H1 (cell line): ENCODE data around the gene NOG. TPM values are rescaled to one million over a fixed set of nuclear protein-coding genes. Genes with fewer than 3 reads are reported as not detected.

Experiments used
- CTCF ChIA-PET: fragments of 300-600 bp; sonication (Branson Sonifier 250); formaldehyde crosslinking; loops from one replicate; lab custom pipeline; 2021; ENCODE audit not compliant: partially characterized antibody; lab: Charles Lee
- POLR2A ChIA-PET: fragments of 300-600 bp; sonication (Branson Sonifier 250); formaldehyde crosslinking; loops from one replicate; lab custom pipeline; 2021; ENCODE audit warnings: inconsistent platforms; ENCODE audit not compliant: partially characterized antibody; lab: Charles Lee
- DNase-seq, 2 experiments: peaks; one replicate each; pipeline versions ENCODE4 v3.0.0 to v3.0.0-alpha.2; 2010 to 2022; ENCODE audit warnings: low spot score in 2 of 2, low read depth in 1 of 2, mixed read lengths in 1 of 2
- FAIRE-seq: peaks from 2 replicates; lab custom pipeline; 2011; peaks lifted over from hg19 to GRCh38; lab: Jason Lieb, UNC
- H2AFZ ChIP-seq: 2 replicates; pipeline ENCODE4 v1.8.1; 2012; ENCODE audit warnings: low read length, inconsistent platforms
- H2AK5ac ChIP-seq: 2 replicates; pipeline ENCODE4 v1.6.1; 2013; ENCODE audit warnings: low read depth, low read length
- H2BK120ac ChIP-seq: replicated peaks from 2 replicates; pipeline ENCODE3; 2013; ENCODE audit warnings: low read depth, low read length, inconsistent platforms
- H2BK12ac ChIP-seq: 2 replicates; pipeline ENCODE4 v1.6.1; 2013; ENCODE audit warnings: low read depth, low read length
- H2BK15ac ChIP-seq: 2 replicates; pipeline ENCODE4 v1.6.1; 2013; ENCODE audit warnings: low read length
- H2BK20ac ChIP-seq: 2 replicates; pipeline ENCODE4 v1.6.1; 2013; ENCODE audit warnings: low read length
- H2BK5ac ChIP-seq: 2 replicates; pipeline ENCODE4 v1.6.1; 2013; ENCODE audit warnings: low read depth, low read length
- H3K14ac ChIP-seq: 2 replicates; pipeline ENCODE4 v1.6.1; 2013; ENCODE audit warnings: inconsistent platforms; ENCODE audit not compliant: insufficient read length
- H3K18ac ChIP-seq: 2 replicates; pipeline ENCODE4 v1.6.1; 2013; ENCODE audit warnings: low read length; ENCODE audit errors: extremely low read depth
- H3K23ac ChIP-seq: 2 replicates; pipeline ENCODE4 v1.6.1; 2013; ENCODE audit warnings: inconsistent platforms; ENCODE audit not compliant: insufficient read length
- H3K23me2 ChIP-seq: 2 replicates; pipeline ENCODE4 v1.6.1; 2013; ENCODE audit warnings: low read depth, low read length
- H3K27ac ChIP-seq: 2 replicates; pipeline ENCODE4 v1.6.1; 2011; ENCODE audit warnings: low read depth, low read length, inconsistent platforms
- H3K27me3 ChIP-seq, 4 experiments: replicated peaks in 1 of 4; 1 replicate in 1 of 4; 2 replicates in 3 of 4; pipeline versions ENCODE4 v1.6.1 to v1.8.1; 2011 to 2013; ENCODE audit warnings: low read length in 3 of 4, mild to moderate bottlenecking in 3 of 4, inconsistent platforms in 2 of 4, mixed read lengths in 2 of 4, moderate library complexity in 1 of 4; ENCODE audit not compliant: control insufficient read depth in 3 of 4, insufficient read depth in 3 of 4; ENCODE audit errors: extremely low read depth in 1 of 4
- H3K36me3 ChIP-seq, 4 experiments: 2 replicates each; pipeline versions ENCODE4 v1.6.1 to v1.8.1; 2011 to 2013; ENCODE audit warnings: mild to moderate bottlenecking in 4 of 4, low read length in 3 of 4, moderate library complexity in 2 of 4, control low read depth in 1 of 4, inconsistent platforms in 1 of 4; ENCODE audit not compliant: insufficient read depth in 4 of 4, control insufficient read depth in 2 of 4
- H3K4ac ChIP-seq: replicated peaks from 2 replicates; pipeline ENCODE3; 2013; ENCODE audit warnings: low read length, low read depth, mixed read lengths, inconsistent platforms; ENCODE audit not compliant: insufficient read length
- H3K4me1 ChIP-seq, 4 experiments: replicated peaks in 1 of 4; 1 replicate in 1 of 4; 2 replicates in 3 of 4; pipeline versions ENCODE4 v1.6.1 to v1.8.1; 2011 to 2013; ENCODE audit warnings: low read length in 3 of 4, inconsistent platforms in 2 of 4, mixed read lengths in 1 of 4; ENCODE audit not compliant: insufficient read depth in 4 of 4, control insufficient read depth in 3 of 4
- H3K4me2 ChIP-seq, 2 experiments: 2 replicates each; pipeline versions ENCODE4 v1.6.1 to v1.8.1; 2011 to 2013; ENCODE audit warnings: low read depth in 2 of 2, low read length in 2 of 2, control low read depth in 1 of 2, inconsistent platforms in 1 of 2, mild to moderate bottlenecking in 1 of 2; ENCODE audit not compliant: insufficient read depth in 1 of 2
- H3K4me3 ChIP-seq, 4 experiments: fragments of 200-600, 300-600 bp in 1 of 4; sonication (generic), shearing (Covaris generic), sonication (Bioruptor Twin) in 1 of 4; 2 replicates each; pipeline versions ENCODE4 v1.5.1 to v1.8.1; 2011 to 2016; ENCODE audit warnings: low read length in 4 of 4, low read depth in 3 of 4, control low read depth in 2 of 4, inconsistent platforms in 2 of 4, mild to moderate bottlenecking in 2 of 4, mixed read lengths in 1 of 4, moderate library complexity in 1 of 4; ENCODE audit not compliant: insufficient read depth in 2 of 4; ENCODE audit errors: extremely low read depth in 1 of 4
- H3K56ac ChIP-seq: replicated peaks from 2 replicates; pipeline ENCODE3; 2013; ENCODE audit warnings: low read depth, mild to moderate bottlenecking, mixed read lengths, low read length, inconsistent platforms; ENCODE audit not compliant: insufficient read length
- H3K79me1 ChIP-seq: 2 replicates; pipeline ENCODE4 v1.6.1; 2013; ENCODE audit warnings: low read depth, low read length, control low read depth
- H3K79me2 ChIP-seq, 2 experiments: 2 replicates each; pipeline versions ENCODE4 v1.6.1 to v1.8.1; 2012 to 2013; ENCODE audit warnings: low read length in 2 of 2, mild to moderate bottlenecking in 2 of 2, inconsistent platforms in 1 of 2; ENCODE audit not compliant: insufficient read depth in 2 of 2, control insufficient read depth in 1 of 2
- H3K9ac ChIP-seq, 4 experiments: replicated peaks in 1 of 4; 1 replicate in 1 of 4; 2 replicates in 3 of 4; pipeline versions ENCODE4 v1.6.1 to v1.8.1; 2011 to 2013; ENCODE audit warnings: low read depth in 3 of 4, low read length in 3 of 4, control low read depth in 2 of 4, mild to moderate bottlenecking in 2 of 4, moderate library complexity in 2 of 4, inconsistent platforms in 1 of 4; ENCODE audit errors: extremely low read depth in 1 of 4
- H3K9me3 ChIP-seq, 2 experiments: 2 replicates each; pipeline versions ENCODE4 v1.6.1 to v1.8.1; 2012 to 2013; ENCODE audit warnings: mild to moderate bottlenecking in 2 of 2, moderate library complexity in 2 of 2, control low read depth in 1 of 2, inconsistent platforms in 1 of 2, low read depth in 1 of 2, low read length in 1 of 2, mixed read lengths in 1 of 2; ENCODE audit not compliant: insufficient read depth in 2 of 2
- H4K20me1 ChIP-seq, 2 experiments: replicated peaks in 1 of 2; 2 replicates each; pipeline versions ENCODE3 to v1.8.1; 2011 to 2013; ENCODE audit warnings: inconsistent platforms in 2 of 2, low read length in 2 of 2, mild to moderate bottlenecking in 1 of 2; ENCODE audit not compliant: insufficient read depth in 2 of 2, control insufficient read depth in 1 of 2
- H4K5ac ChIP-seq: 2 replicates; pipeline ENCODE4 v1.6.1; 2013; ENCODE audit warnings: low read length, low read depth, mixed read lengths, inconsistent platforms; ENCODE audit not compliant: insufficient read length
- H4K8ac ChIP-seq: 2 replicates; pipeline ENCODE4 v1.8.0; 2013; ENCODE audit warnings: mild to moderate bottlenecking, moderate library complexity, low read length, inconsistent platforms; ENCODE audit not compliant: insufficient read depth; ENCODE audit errors: extremely low read depth
- H4K91ac ChIP-seq: replicated peaks from 2 replicates; pipeline ENCODE3; 2013; ENCODE audit warnings: low read length, mixed read lengths, inconsistent platforms; ENCODE audit not compliant: insufficient read length
- BCL11A ChIP-seq, 2 experiments: IDR thresholded peaks; one replicate each; pipeline ENCODE4 v1.6.1; 2011; ENCODE audit warnings: low read depth in 2 of 2, low read length in 2 of 2, mild to moderate bottlenecking in 2 of 2
- CHD2 ChIP-seq: IDR thresholded peaks from 2 replicates; pipeline ENCODE4 v1.6.1; 2012; ENCODE audit warnings: low read length, improper control_type of control experiment
- EP300 ChIP-seq, 2 experiments: IDR thresholded peaks; 1 replicate in 1 of 2; 2 replicates in 1 of 2; pipeline ENCODE4 v1.6.1; 2011 to 2012; ENCODE audit warnings: low read depth in 2 of 2, low read length in 2 of 2, mild to moderate bottlenecking in 2 of 2, borderline replicate concordance in 1 of 2, inconsistent platforms in 1 of 2, moderate library complexity in 1 of 2
- KDM5A ChIP-seq: fragments of 200-600 bp; IDR thresholded peaks from 2 replicates; pipeline ENCODE4 v1.7.1; 2012; ENCODE audit warnings: mild to moderate bottlenecking, low read length, inconsistent platforms, mixed read lengths
- MAX ChIP-seq: IDR thresholded peaks from 2 replicates; pipeline ENCODE4 v1.6.1; 2012; ENCODE audit warnings: inconsistent platforms
- NRF1 ChIP-seq: IDR thresholded peaks from 2 replicates; pipeline ENCODE4 v1.6.1; 2011; ENCODE audit warnings: mild to moderate bottlenecking, low read depth, low read length, improper control_type of control experiment
- POLR2A ChIP-seq, 2 experiments: IDR thresholded peaks; 1 replicate in 1 of 2; 2 replicates in 1 of 2; pipeline ENCODE4 v1.6.1; 2011; ENCODE audit warnings: low read depth in 2 of 2, low read length in 2 of 2, mild to moderate bottlenecking in 2 of 2; ENCODE audit errors: control extremely low read depth in 1 of 2
- RAD21 ChIP-seq, 2 experiments: IDR thresholded peaks in 1 of 2; conservative IDR thresholded peaks in 1 of 2; 2 replicates each; pipeline ENCODE4 v1.6.1; 2011; ENCODE audit warnings: low read depth in 2 of 2, low read length in 2 of 2, improper control_type of control experiment in 1 of 2, inconsistent platforms in 1 of 2, mild to moderate bottlenecking in 1 of 2, moderate library complexity in 1 of 2
- TCF12 ChIP-seq: IDR thresholded peaks from 2 replicates; pipeline ENCODE4 v1.6.1; 2011; ENCODE audit warnings: low read depth, mild to moderate bottlenecking, low read length
- WGBS, 2 experiments: shearing (Covaris generic) in 1 of 2; methylation state at CpG; one replicate each; pipeline versions ENCODE4 v1.1.6 to v1.1.7; 2013 to 2015; ENCODE audit warnings: low lambda C conversion rate in 2 of 2, mixed read lengths in 2 of 2, inconsistent platforms in 1 of 2, low coverage in 1 of 2, missing lambda C conversion rate in 1 of 2; ENCODE audit not compliant: insufficient replicate concordance in 2 of 2, insufficient coverage in 1 of 2, insufficient read length in 1 of 2; ENCODE audit errors: extremely low coverage in 1 of 2, missing lambda C conversion rate in 1 of 2; 5-methylcytosine and 5-hydroxymethylcytosine counted together
- polyA plus RNA-seq, 7 experiments: library from polyadenylated mRNA; depleted of rRNA in 3 of 7; stranded (reverse) in 5 of 7; unstranded in 2 of 7; fragments of >200 nt in 5 of 7; fragments of 200-250 nt in 2 of 7; gene quantifications; 1 replicate in 5 of 7; 2 replicates in 1 of 7; 4 replicates in 1 of 7; pipeline versions ENCODE4 v1.2.1 to v1.2.3, GENCODE V29; 2011 to 2013; ENCODE audit warnings: missing spikeins in 2 of 7, mixed read lengths in 2 of 7
- total RNA-seq: library from RNA; stranded (reverse); fragmentation: NEBNext Ultra II Directional; extraction: Animal tissue kit (Norgen Biotek cat#: 25700); gene quantifications from 2 replicates; pipeline ENCODE4 v1.2.1, GENCODE V29; 2021
- TF ChIP-seq, protein P1 (sequence below): IDR thresholded peaks from 2 replicates; pipeline ENCODE4 v1.6.1; 2011; ENCODE audit warnings: low read length, improper control_type of control experiment

The NOG gene
- total and polyA plus RNA-seq, 2 of the 8 experiments (the other 6 are each of a cell fraction or from before 2014, with no cell fraction given): 0.35 TPM

DNA sequence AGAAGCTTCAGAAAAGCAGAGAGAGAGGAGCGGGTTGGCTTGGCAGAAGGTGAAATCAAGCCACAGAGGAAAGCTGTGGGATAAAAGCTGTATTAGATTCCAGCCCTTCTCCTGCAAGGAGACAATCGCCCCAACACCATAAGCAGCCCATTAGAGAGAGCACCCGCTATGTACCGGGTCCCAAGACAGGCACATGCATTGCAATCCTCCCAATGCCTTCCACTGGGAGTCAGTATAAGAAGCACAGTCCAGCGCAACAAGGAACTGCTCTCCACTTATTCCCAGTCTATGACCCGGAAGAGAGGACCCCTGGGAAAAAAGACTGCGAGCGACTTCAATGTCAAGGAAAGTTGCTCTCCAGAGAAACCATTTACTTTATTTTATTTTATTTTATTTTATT is 43.8 kb downstream of the NOG start:
- H2BK5ac ChIP-seq: no peak overlapping the region
- no peak overlapping the region for H3K56ac ChIP-seq
- H3K23ac ChIP-seq: no peak overlapping the region
- H4K5ac ChIP-seq: no peak overlapping the region
- no peak overlapping the region for H3K4me3 ChIP-seq
- H2AFZ ChIP-seq: no peak overlapping the region
- no peaks in the 10 kb centered on the region for H3K79me1 ChIP-seq
- no peak overlapping the region for H4K91ac ChIP-seq
- no peak overlapping the region for H2BK15ac ChIP-seq
- H3K4me2 ChIP-seq: no peak overlapping the region
- no peaks in the 10 kb centered on the region for H4K20me1 ChIP-seq
- H2BK20ac ChIP-seq: no peak overlapping the region
- H3K27ac ChIP-seq: no peak overlapping the region
- no peaks in the 10 kb centered on the region; a peak in 1 of 7 replicates for H3K27me3 ChIP-seq
- no peak overlapping the region for H3K4ac ChIP-seq
- no peak overlapping the region for H2BK120ac ChIP-seq
- CTCF ChIA-PET: interaction anchor here (0.7 to 5.3 kb wide), 10 partner anchors 9 to 149 kb away, joined by 3 to 33 read pairs (median 4); no protein-coding TSS in a partner anchor
- DNase-seq (no peak), FAIRE-seq (no peak)
- H3K14ac ChIP-seq: no peak overlapping the region
- H2AK5ac ChIP-seq: no peak overlapping the region
- no peak overlapping the region for H3K18ac ChIP-seq
- no peaks in the 10 kb centered on the region for H3K9me3 ChIP-seq
- H2BK12ac ChIP-seq: no peak overlapping the region
- H3K23me2 ChIP-seq: peaks cover 2% of the 10 kb centered on the region; the same call in 1 of the 2 replicates
- POLR2A ChIA-PET: no interaction called here
- H3K36me3 ChIP-seq: no peaks in the 10 kb centered on the region
- peaks cover 0 to 2% (median 0%) of the 10 kb centered on the region in 4 experiments; a peak in 1 of 7 replicates for H3K4me1 ChIP-seq
- 82% methylated on average over 8 of the region's 8 CpGs; no CpG with 5 or more reads in 1 of the 2 experiments for WGBS, 2 experiments
- H3K9ac ChIP-seq: no peak overlapping the region
- no peak overlapping the region for H4K8ac ChIP-seq
- H3K79me2 ChIP-seq: no peaks in the 10 kb centered on the region
- TF ChIP-seq CHD2: no peak
- TF ChIP-seq RAD21 (IDR thresholded peaks at IDR 0.05 in 1 of 2, conservative IDR thresholded peaks at IDR 0.05 in 1 of 2; ENCODE audit: low read depth in 2 of 2, low read length in 2 of 2): no peak
- no peak for TF ChIP-seq KDM5A
- TF ChIP-seq MAX: no peak
- no peak for TF ChIP-seq POLR2A (IDR thresholded peaks at IDR 0.05; ENCODE audit: control extremely low read depth in 1 of 2, low read depth in 2 of 2, low read length in 2 of 2)
- TF ChIP-seq EP300 (IDR thresholded peaks at IDR 0.05; ENCODE audit: borderline replicate concordance in 1 of 2, low read depth in 2 of 2, low read length in 2 of 2): no peak
- TF ChIP-seq BCL11A (IDR thresholded peaks at IDR 0.05; ENCODE audit: low read depth in 2 of 2, low read length in 2 of 2): no peak
- TF ChIP-seq, protein P1, sequence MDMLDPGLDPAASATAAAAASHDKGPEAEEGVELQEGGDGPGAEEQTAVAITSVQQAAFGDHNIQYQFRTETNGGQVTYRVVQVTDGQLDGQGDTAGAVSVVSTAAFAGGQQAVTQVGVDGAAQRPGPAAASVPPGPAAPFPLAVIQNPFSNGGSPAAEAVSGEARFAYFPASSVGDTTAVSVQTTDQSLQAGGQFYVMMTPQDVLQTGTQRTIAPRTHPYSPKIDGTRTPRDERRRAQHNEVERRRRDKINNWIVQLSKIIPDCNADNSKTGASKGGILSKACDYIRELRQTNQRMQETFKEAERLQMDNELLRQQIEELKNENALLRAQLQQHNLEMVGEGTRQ: no peak
- TF ChIP-seq TCF12: no peak
- TF ChIP-seq NRF1: no peak
